Adipose tissue (tissue), 3 donors: Measurements from ENCODE around the gene RACK1. TPM values are rescaled to one million over a fixed set of nuclear protein-coding genes. Genes with fewer than 3 reads are reported as not detected.

Experiments used
- H3K27ac ChIP-seq: one replicate; pipeline ENCODE4 v1.5.1; 2013; ENCODE audit warnings: low read depth, low read length
- WGBS, 3 donors: extraction: QIAGEN DNeasy Blood & Tissue Kit; methylation state at CpG; one replicate each; pipeline ENCODE4 v1.1.7; 2013; 5-methylcytosine and 5-hydroxymethylcytosine counted together
- polyA plus RNA-seq, 3 donors: library from polyadenylated mRNA; stranded (reverse); fragments of 200-250 nt; gene quantifications; one replicate each; pipeline ENCODE4 v1.2.3, GENCODE V29; 2013
- donor health status: healthy with polysubstance abuse.
- donor health status: Bipolar disorder and iron deficiency.
- donor health status: healthy.

The RACK1 gene
- polyA plus RNA-seq, 3 donors, result 2,124 to 2,647 (median 2,643) TPM

GRCh38 chr5:181261320-181262049, 17.8 kb upstream of the RACK1 start:
- WGBS, 3 donors, result 0% methylated on average over 32 to 59 of the region's 59 CpGs
- peak overlapping the region; percentile 97 for H3K27ac ChIP-seq

GRCh38 chr5:181260720-181261319, 17.1 kb upstream of the RACK1 start, which contains the start of gene TRIM52:
Gene TRIM52 (minus strand): TSS chr5:181261143. CDS start chr5:181260813, 330 bp downstream.
- 0 to 1% (median 0%) methylated on average over 37 to 43 of the region's 43 CpGs for WGBS, 3 donors

GRCh38 chr5:181259974-181260719, 16.4 kb upstream of the RACK1 start:
- 1 to 3% (median 2%) methylated on average over 26 of the region's 26 CpGs for WGBS, 3 donors
- H3K27ac ChIP-seq, result no peak overlapping the region

More at GRCh38 chr5:181260720-181261319, 17.1 kb upstream of the RACK1 start, which contains the start of gene TRIM52:
- H3K27ac ChIP-seq, result peak within 1 kb of the TSS; percentile 97

- WGBS, 3 donors, result 27 to 47% (median 34%) methylated on average over 2 of the region's 2 CpGs
- no peak overlapping the region for H3K27ac ChIP-seq
Observed at GRCh38 chr5:181259283-181259682, 15.6 kb upstream of the RACK1 start.

- no peak overlapping the region for H3K27ac ChIP-seq
- WGBS, 3 donors, result 33 to 63% (median 61%) methylated on average over 3 of the region's 3 CpGs
Observed at GRCh38 chr5:181258576-181258975, 14.9 kb upstream of the RACK1 start.

- WGBS, 3 donors, result 76 to 80% (median 77%) methylated on average over 7 of the region's 7 CpGs
- no peak overlapping the region for H3K27ac ChIP-seq
Observed at GRCh38 chr5:181255836-181256578, 12.3 kb upstream of the RACK1 start.

- H3K27ac ChIP-seq, result no peak overlapping the region
- 35 to 67% (median 51%) methylated on average over 1 of the region's 1 CpG for WGBS, 3 donors
Observed at GRCh38 chr5:181255276-181255675, 11.6 kb upstream of the RACK1 start.

GRCh38 chr5:181248277-181248676, 4.6 kb upstream of the RACK1 start:
- 68 to 87% (median 76%) methylated on average over 4 of the region's 4 CpGs for WGBS, 3 donors
- H3K27ac ChIP-seq, result no peak overlapping the region

- peak overlapping the region; percentile 95 for H3K27ac ChIP-seq
- 0 to 1% (median 0%) methylated on average over 53 to 55 of the region's 55 CpGs for whole genome bisulfite sequencing, 3 donors
Observed at GRCh38 chr5:181246276-181247049, 2.8 kb upstream of the RACK1 start.

GRCh38 chr5:181245427-181246275, 1.9 kb upstream of the RACK1 start:
- H3K27ac ChIP-seq, result peak overlapping the region; percentile 95
- WGBS, 3 donors, result 24 to 29% (median 26%) methylated on average over 29 to 34 of the region's 34 CpGs

GRCh38 chr5:181243018-181243563, 615 bp downstream of the RACK1 start:
- WGBS, 3 donors, result 0 to 1% (median 0%) methylated on average over 21 to 25 of the region's 25 CpGs
- peak overlapping the region; percentile 71 for H3K27ac ChIP-seq

- H3K27ac ChIP-seq, result no peak overlapping the region
- 35 to 49% (median 42%) methylated on average over 6 of the region's 6 CpGs for WGBS, 3 donors
Observed at GRCh38 chr5:181242031-181242451, 1.7 kb downstream of the RACK1 start.

- no peak overlapping the region for H3K27ac ChIP-seq
- WGBS, 3 donors, result 25 to 35% (median 35%) methylated on average over 6 of the region's 6 CpGs
Observed at GRCh38 chr5:181241393-181241975, 2.2 kb downstream of the RACK1 start.

- WGBS, 3 donors, result 90 to 93% (median 92%) methylated on average over 9 of the region's 9 CpGs
- no peak overlapping the region for H3K27ac ChIP-seq
Observed at GRCh38 chr5:181239062-181239663, 4.5 kb downstream of the RACK1 start.

GRCh38 chr5:181237729-181238385, 5.8 kb downstream of the RACK1 start:
- H3K27ac ChIP-seq, result no peak overlapping the region
- WGBS, 3 donors, result 91 to 96% (median 93%) methylated on average over 5 of the region's 5 CpGs
